HEK293 (cell line): ENCODE results near the gene DDX41.

Experiments
- EGR2 ChIP-seq: fragments of 450-650 bp; formaldehyde crosslinking; IDR thresholded peaks from 2 replicates; pipeline ENCODE4 v1.5.1; 2016; ENCODE audit warnings: low read depth, missing biosample characterization, missing genetic modification characterization
- FEZF1 ChIP-seq: fragments of 450-650 bp; formaldehyde crosslinking; IDR thresholded peaks from 2 replicates; pipeline ENCODE4 v1.5.1; 2016; ENCODE audit warnings: missing biosample characterization, missing genetic modification characterization
- MEIS1 ChIP-seq: sonication (generic); formaldehyde crosslinking; IDR thresholded peaks from 2 replicates; pipeline ENCODE4 v1.8.1; 2022; ENCODE audit warnings: missing genetic modification reagents, mild to moderate bottlenecking, borderline replicate concordance
- PATZ1 ChIP-seq: fragments of 450-650 bp; formaldehyde crosslinking; IDR thresholded peaks from 2 replicates; pipeline ENCODE4 v1.5.1; 2016; ENCODE audit warnings: missing biosample characterization, missing genetic modification characterization
- REST ChIP-seq: fragments of 450-650 bp; formaldehyde crosslinking; IDR thresholded peaks from 2 replicates; pipeline ENCODE4 v1.5.1; 2016; ENCODE audit warnings: missing biosample characterization, missing genetic modification characterization
- SCRT1 ChIP-seq: fragments of 450-650 bp; formaldehyde crosslinking; IDR thresholded peaks from 2 replicates; pipeline ENCODE4 v1.5.1; 2016; ENCODE audit warnings: missing biosample characterization, missing genetic modification characterization, borderline replicate concordance
- SP2 ChIP-seq: fragments of 450-650 bp; formaldehyde crosslinking; IDR thresholded peaks from 2 replicates; pipeline ENCODE4 v1.5.1; 2016; ENCODE audit warnings: missing biosample characterization, missing genetic modification characterization
- ZFP69B ChIP-seq: fragments of 450-650 bp; formaldehyde crosslinking; IDR thresholded peaks from 2 replicates; pipeline ENCODE4 v1.5.1; 2016; ENCODE audit warnings: missing biosample characterization, missing genetic modification characterization
- ZNF18 ChIP-seq: fragments of 450-650 bp; formaldehyde crosslinking; IDR thresholded peaks from 2 replicates; pipeline ENCODE4 v1.5.1; 2016; ENCODE audit warnings: missing biosample characterization, missing genetic modification characterization
- ZNF211 ChIP-seq: fragments of 450-650 bp; formaldehyde crosslinking; IDR thresholded peaks from 2 replicates; pipeline ENCODE4 v1.5.1; 2016; ENCODE audit warnings: low read depth, missing biosample characterization, missing genetic modification characterization
- ZNF280C ChIP-seq: fragments of 450-650 bp; formaldehyde crosslinking; IDR thresholded peaks from 2 replicates; pipeline ENCODE4 v1.5.1; 2016; ENCODE audit warnings: missing biosample characterization, missing genetic modification characterization
- ZNF341 ChIP-seq: fragments of 450-650 bp; formaldehyde crosslinking; IDR thresholded peaks from 2 replicates; pipeline ENCODE4; 2016; ENCODE audit warnings: low read depth, missing biosample characterization, missing genetic modification characterization
- ZNF350 ChIP-seq: fragments of 450-650 bp; formaldehyde crosslinking; IDR thresholded peaks from 2 replicates; pipeline ENCODE4 v1.5.0; 2017; ENCODE audit warnings: missing biosample characterization, mild to moderate bottlenecking, missing genetic modification characterization
- ZNF362 ChIP-seq: fragments of 450-650 bp; formaldehyde crosslinking; IDR thresholded peaks from 2 replicates; pipeline ENCODE4 v1.5.1; 2016; ENCODE audit warnings: missing biosample characterization, missing genetic modification characterization
- ZNF544 ChIP-seq: fragments of 450-650 bp; formaldehyde crosslinking; IDR thresholded peaks from 2 replicates; pipeline ENCODE4 v1.5.0; 2017; ENCODE audit warnings: missing biosample characterization, missing genetic modification characterization
- ZNF596 ChIP-seq: fragments of 450-650 bp; IDR thresholded peaks from 2 replicates; pipeline ENCODE4 v1.5.0; 2018; ENCODE audit warnings: missing biosample characterization, mild to moderate bottlenecking, missing genetic modification characterization, moderate library complexity
- ZNF600 ChIP-seq: fragments of 450-650 bp; formaldehyde crosslinking; IDR thresholded peaks from 2 replicates; pipeline ENCODE4 v1.5.1; 2016; ENCODE audit warnings: missing biosample characterization, missing genetic modification characterization
- ZNF626 ChIP-seq: fragments of 450-650 bp; sonication (Bioruptor Pico); formaldehyde crosslinking; IDR thresholded peaks from 2 replicates; pipeline ENCODE4 v1.5.1; 2018; ENCODE audit warnings: missing biosample characterization, missing genetic modification characterization, inconsistent platforms
- ZNF639 ChIP-seq: fragments of 450-650 bp; formaldehyde crosslinking; IDR thresholded peaks from 2 replicates; pipeline ENCODE4 v1.5.1; 2016; ENCODE audit warnings: missing biosample characterization, missing genetic modification characterization
- ZNF670 ChIP-seq: fragments of 450-650 bp; formaldehyde crosslinking; IDR thresholded peaks from 2 replicates; pipeline ENCODE4 v1.5.1; 2016; ENCODE audit warnings: missing biosample characterization, missing genetic modification characterization, low read depth
- ZNF692 ChIP-seq: fragments of 450-650 bp; formaldehyde crosslinking; IDR thresholded peaks from 2 replicates; pipeline ENCODE4 v1.5.1; 2016; ENCODE audit warnings: missing biosample characterization, missing genetic modification characterization
- ZNF704 ChIP-seq: fragments of 450-650 bp; formaldehyde crosslinking; IDR thresholded peaks from 2 replicates; pipeline ENCODE4 v1.5.1; 2016; ENCODE audit warnings: missing biosample characterization, missing genetic modification characterization

The DDX41 gene

GRCh38 chr5:177553671-177554429 lies 37.1 kb upstream of the DDX41 start (continued):
- TF ChIP-seq ZNF341 (tag by site-specific recombination) (peak; percentile 62), SCRT1 (tag by site-specific recombination) (no peak), ZNF670 (tag by site-specific recombination) (no peak), REST (tag by site-specific recombination) (no peak), ZNF626 (tag by site-specific recombination) (no peak), ZNF350 (tag by site-specific recombination) (no peak), PATZ1 (tag by site-specific recombination) (peak; percentile 44; the same call in 1 of the 2 replicates), SP2 (no peak), ZNF18 (tag by site-specific recombination) (no peak), ZFP69B (tag by site-specific recombination) (peak; percentile 71), ZNF704 (tag by site-specific recombination) (no peak), ZNF280C (tag by site-specific recombination) (no peak), MEIS1 (CRISPR knock-in tag) (0 out of 2 replicates have a peak, but pooled peaks have one; percentile 35), ZNF600 (tag by site-specific recombination) (peak; percentile 65), FEZF1 (tag by site-specific recombination) (no peak), ZNF362 (tag by site-specific recombination) (no peak), ZNF544 (tag by site-specific recombination) (no peak), ZNF211 (tag by site-specific recombination) (no peak), ZNF639 (tag by site-specific recombination) (no peak), ZNF596 (tag by site-specific recombination) (no peak), ZNF692 (tag by site-specific recombination) (peak; percentile 81), EGR2 (tag by site-specific recombination) (peak; percentile 49; the same call in 1 of the 2 replicates)
